Panc1 (cell line): ENCODE data around the gene UMAD1.

Source experiments
- CTCF ChIP-seq: fragments of 450-650 bp; IDR thresholded peaks from 2 replicates; pipeline ENCODE4 v1.5.1; 2017; ENCODE audit warnings: mild to moderate bottlenecking
- POLR2AphosphoS5 ChIP-seq: IDR thresholded peaks from 2 replicates; pipeline ENCODE4 v1.6.1; 2012; ENCODE audit warnings: mild to moderate bottlenecking, low read depth, low read length, moderate library complexity

DNA sequence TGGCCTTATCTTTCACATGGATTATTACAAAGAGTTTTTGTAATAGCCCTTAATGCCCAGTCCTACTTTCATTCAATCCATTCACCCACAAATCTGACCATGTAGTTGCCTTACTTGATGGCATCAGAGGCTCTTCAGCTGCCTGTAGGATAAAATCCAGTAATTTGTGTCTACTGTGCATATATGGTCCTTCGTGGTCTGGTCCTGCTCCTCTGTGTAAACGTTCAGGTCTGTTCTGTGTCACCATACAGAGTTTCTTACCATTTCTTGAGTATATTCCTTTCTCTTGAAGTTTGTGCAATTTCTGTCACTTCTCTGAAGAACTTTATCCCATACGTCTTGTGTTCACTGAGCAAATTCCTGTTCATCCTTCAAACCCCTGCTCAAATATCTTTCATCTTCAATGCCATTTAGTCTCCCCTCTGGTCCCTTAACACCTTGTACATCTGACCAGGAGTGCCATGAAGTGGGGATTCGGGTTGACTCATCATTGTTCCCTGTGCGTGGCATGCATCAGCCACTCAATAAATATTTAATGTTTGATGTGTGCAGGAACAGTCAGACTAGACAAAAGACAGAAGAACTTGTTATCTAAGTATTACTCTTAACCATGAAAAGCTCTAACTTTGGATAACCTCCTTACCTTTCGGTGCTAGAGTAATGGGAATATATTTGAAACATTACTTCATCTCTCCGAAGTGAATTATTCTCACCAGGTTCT lies 176.4 kb downstream of the UMAD1 start:
- TF ChIP-seq CTCF (no peak), POLR2AphosphoS5 (no peak)
